ENCODE measurements around the gene SLC35F3. TPM values are rescaled to one million over a fixed set of nuclear protein-coding genes. Genes with fewer than 3 reads are reported as not detected.

SLC35F3 gene
- total RNA-seq, 1 donor from 2014 or later, result 2.6 TPM

- H3K36me3 Mint-ChIP-seq (ENCODE audit: low read depth), result no peaks in the 10 kb centered on the region
- H3K4me3 Mint-ChIP-seq, result no peak overlapping the region
- peaks cover 13% of the 10 kb centered on the region for H3K4me1 Mint-ChIP-seq
- peaks cover 12% of the 10 kb centered on the region for H3K27me3 Mint-ChIP-seq (ENCODE audit: low read depth)
- TF ChIP-seq CTCF (conservative IDR thresholded peaks at IDR 0.05), result no peak
- H3K9me3 Mint-ChIP-seq, result no peaks in the 10 kb centered on the region
- no peak for DNase-seq (ENCODE audit: low read depth, low spot score)
- H3K27ac Mint-ChIP-seq (ENCODE audit: unreplicated experiment), result no peak overlapping the region
Measured at GRCh38 chr1:234096161-234096770, 191.8 kb downstream of the SLC35F3 start.

- Mint-ChIP-seq H3K27me3 (ENCODE audit: low read depth) (peaks cover 18% of the 10 kb centered on the region), H3K36me3 (ENCODE audit: low read depth) (no peaks in the 10 kb centered on the region), H3K27ac (ENCODE audit: unreplicated experiment) (no peak overlapping the region), H3K4me3 (no peak overlapping the region), H3K4me1 (no peaks in the 10 kb centered on the region), H3K9me3 (no peaks in the 10 kb centered on the region)
- TF ChIP-seq CTCF (conservative IDR thresholded peaks at IDR 0.05), result no peak
- no peak for DNase-seq (ENCODE audit: low read depth, low spot score)
Measured at GRCh38 chr1:234102583-234102982, 198.1 kb downstream of the SLC35F3 start.

GRCh38 chr1:234103198-234103597 lies 198.7 kb downstream of the SLC35F3 start:
- no peaks in the 10 kb centered on the region for H3K9me3 Mint-ChIP-seq
- no peaks in the 10 kb centered on the region for H3K36me3 Mint-ChIP-seq (ENCODE audit: low read depth)
- no peak overlapping the region for H3K27ac Mint-ChIP-seq (ENCODE audit: unreplicated experiment)
- H3K27me3 Mint-ChIP-seq (ENCODE audit: low read depth), result peaks cover 18% of the 10 kb centered on the region
- DNase-seq (ENCODE audit: low read depth, low spot score), result no peak
- no peak overlapping the region for H3K4me3 Mint-ChIP-seq
- TF ChIP-seq CTCF (conservative IDR thresholded peaks at IDR 0.05), result no peak
- no peaks in the 10 kb centered on the region for H3K4me1 Mint-ChIP-seq

GRCh38 chr1:234106032-234106431 lies 201.6 kb downstream of the SLC35F3 start:
- no peaks in the 10 kb centered on the region for H3K9me3 Mint-ChIP-seq
- peaks cover 11% of the 10 kb centered on the region for H3K27me3 Mint-ChIP-seq (ENCODE audit: low read depth)
- TF ChIP-seq CTCF (conservative IDR thresholded peaks at IDR 0.05), result no peak
- no peak for DNase-seq (ENCODE audit: low read depth, low spot score)
- no peaks in the 10 kb centered on the region for H3K36me3 Mint-ChIP-seq (ENCODE audit: low read depth)
- H3K4me1 Mint-ChIP-seq, result peaks cover 6% of the 10 kb centered on the region
- H3K4me3 Mint-ChIP-seq, result no peak overlapping the region
- H3K27ac Mint-ChIP-seq (ENCODE audit: unreplicated experiment), result no peak overlapping the region

- Mint-ChIP-seq H3K9me3 (no peaks in the 10 kb centered on the region), H3K4me3 (no peak overlapping the region), H3K4me1 (peaks cover 6% of the 10 kb centered on the region), H3K27ac (ENCODE audit: unreplicated experiment) (no peak overlapping the region), H3K27me3 (ENCODE audit: low read depth) (peaks cover 2% of the 10 kb centered on the region), H3K36me3 (ENCODE audit: low read depth) (no peaks in the 10 kb centered on the region)
- no peak for TF ChIP-seq CTCF (conservative IDR thresholded peaks at IDR 0.05)
- no peak for DNase-seq (ENCODE audit: low read depth, low spot score)
Measured at GRCh38 chr1:234107416-234108021, 203.0 kb downstream of the SLC35F3 start.

All from neural crest cell (in vitro differentiated cells).